Measurements from ENCODE around the gene PPP1R2. TPM values are rescaled to one million over a fixed set of nuclear protein-coding genes. Genes with fewer than 3 reads are reported as not detected.

The PPP1R2 gene
- total RNA-seq, 1 experiment from 2014 or later: 38.3 TPM

DNA sequence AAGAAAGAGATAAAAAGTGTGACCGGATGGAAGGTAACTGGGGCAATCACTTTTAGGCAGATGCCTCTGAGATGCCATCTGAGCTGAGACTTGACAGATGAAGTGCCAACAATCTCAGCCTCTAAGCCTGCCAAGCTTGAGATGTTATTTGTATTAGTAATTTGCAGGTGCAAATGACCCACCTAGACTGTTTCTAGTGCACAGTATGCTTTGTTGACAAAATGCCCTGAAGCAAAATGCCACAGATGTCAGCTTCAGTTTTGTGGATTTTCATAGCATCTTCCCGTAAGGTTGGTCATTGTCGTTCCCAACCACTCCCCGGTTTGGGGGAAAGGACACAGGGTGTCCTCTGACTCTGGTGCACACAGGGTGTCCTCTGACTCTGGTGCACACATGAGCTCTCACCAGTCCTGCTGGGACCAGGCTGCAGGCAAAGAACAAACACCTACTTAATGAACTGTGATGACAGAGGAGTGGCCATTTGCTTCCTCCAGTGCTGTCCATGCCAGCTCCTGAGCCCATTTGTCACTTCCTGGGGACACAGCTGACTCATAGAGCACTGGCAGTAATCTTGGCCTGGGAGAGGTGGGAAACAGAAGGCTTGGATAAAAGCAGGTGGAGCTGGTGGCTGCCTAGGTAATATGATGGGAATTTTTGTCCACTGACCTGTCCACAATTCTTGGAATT lies 16.7 kb upstream of the PPP1R2 start:
- Histone ChIP-seq H3K4me2 (ENCODE audit: insufficient read depth, insufficient read length, low read length) (no peak overlapping the region), H3K56ac (ENCODE audit: insufficient read length, low read depth, low read length) (no peak overlapping the region), H3K9me3 (ENCODE audit: control insufficient read depth, low read depth, low read length) (no peaks in the 10 kb centered on the region), H3K79me1 (ENCODE audit: insufficient read depth, low read depth, low read length, poor library complexity, severe bottlenecking) (no peaks in the 10 kb centered on the region), H2BK12ac (ENCODE audit: insufficient read length, low read depth, low read length) (no peak overlapping the region), H2BK15ac (ENCODE audit: low read depth, low read length) (no peak overlapping the region), H3K27me3 (ENCODE audit: insufficient read depth, low read length) (no peaks in the 10 kb centered on the region), H4K20me1 (ENCODE audit: control insufficient read depth, insufficient read depth, insufficient read length) (no peaks in the 10 kb centered on the region), H3K79me2 (ENCODE audit: insufficient read depth, low read length) (no peaks in the 10 kb centered on the region), H3K27ac (ENCODE audit: insufficient read length, low read depth, low read length) (no peak overlapping the region), H2AFZ (ENCODE audit: low read length) (no peak overlapping the region), H2BK20ac (ENCODE audit: low read depth, low read length, poor library complexity, severe bottlenecking) (no peak overlapping the region), H2AK5ac (ENCODE audit: insufficient read length, low read length) (no peak overlapping the region), H3K18ac (ENCODE audit: insufficient read length, low read depth, low read length) (no peak overlapping the region), H4K5ac (ENCODE audit: insufficient read length, low read depth, low read length) (no peak overlapping the region), H4K91ac (ENCODE audit: insufficient read length, low read depth, low read length) (no peak overlapping the region), H3K4me1 (ENCODE audit: insufficient read depth, low read length) (no peaks in the 10 kb centered on the region), H3K23me2 (ENCODE audit: insufficient read length, low read depth, low read length, poor library complexity, severe bottlenecking) (no peaks in the 10 kb centered on the region), H3K23ac (ENCODE audit: insufficient read length, low read depth, low read length) (no peak overlapping the region), H2BK5ac (ENCODE audit: insufficient read length, low read length) (no peak overlapping the region), H3K14ac (ENCODE audit: insufficient read depth, low read length) (no peak overlapping the region), H3K4ac (ENCODE audit: low read depth, low read length) (no peak overlapping the region), H3K9ac (ENCODE audit: extremely low read depth, insufficient read length, low read length) (no peak overlapping the region), H3T11ph (ENCODE audit: low read length) (no peak overlapping the region), H2BK120ac (ENCODE audit: low read depth, low read length, poor library complexity, severe bottlenecking) (no peak overlapping the region), H4K8ac (replicated peaks; ENCODE audit: insufficient read length, low read depth, low read length) (no peak overlapping the region)
- no CpG with 5 or more reads among the region's 4 CpGs for WGBS (ENCODE audit: extremely low coverage, insufficient read length, low lambda C conversion rate)
- H3K9me3 Mint-ChIP-seq: no peaks in the 10 kb centered on the region; a peak in 1 of 5 replicates
- no peak overlapping the region for H3K27ac Mint-ChIP-seq
- TF ChIP-seq CTCF (conservative IDR thresholded peaks at IDR 0.05): no peak
- DNase-seq: no peak
- H3K36me3 Mint-ChIP-seq (ENCODE audit: insufficient read depth in 1 of 3, low read depth in 3 of 3): no peaks in the 10 kb centered on the region
- H3K4me3 Mint-ChIP-seq: no peak overlapping the region
- H3K4me1 Mint-ChIP-seq: peaks cover 15% of the 10 kb centered on the region in 2 experiments
- H3K27me3 Mint-ChIP-seq (ENCODE audit: low read depth): peaks cover 17% of the 10 kb centered on the region
